Trophoblast cell (in vitro differentiated cells and primary cell): ENCODE measurements around the gene CNST.

ENCODE experiments used
- DNase-seq, 2 donors: peaks; one replicate each; pipeline ENCODE4 v3.0.0-alpha.2; 2016
- H2AFZ ChIP-seq: 2 replicates; pipeline ENCODE4 v1.6.1; 2013; ENCODE audit warnings: low read length, moderate library complexity, mild to moderate bottlenecking; ENCODE audit not compliant: insufficient read depth, poor library complexity
- H2AK5ac ChIP-seq: 2 replicates; pipeline ENCODE4 v1.6.1; 2013; ENCODE audit warnings: mild to moderate bottlenecking, low read length
- H2BK120ac ChIP-seq: 2 replicates; pipeline ENCODE4 v1.6.1; 2013; ENCODE audit warnings: low read length, mild to moderate bottlenecking, moderate library complexity; ENCODE audit not compliant: insufficient read depth, poor library complexity
- H2BK12ac ChIP-seq: 2 replicates; pipeline ENCODE4 v1.6.1; 2013; ENCODE audit warnings: mild to moderate bottlenecking, low read length, moderate library complexity
- H2BK5ac ChIP-seq: 2 replicates; pipeline ENCODE4 v1.6.1; 2013; ENCODE audit warnings: low read length, low read depth, moderate library complexity, mild to moderate bottlenecking; ENCODE audit not compliant: poor library complexity
- H3K14ac ChIP-seq: 2 replicates; pipeline ENCODE4 v1.6.1; 2013; ENCODE audit warnings: mild to moderate bottlenecking, low read length
- H3K18ac ChIP-seq: 2 replicates; pipeline ENCODE4 v1.6.1; 2013; ENCODE audit warnings: mild to moderate bottlenecking, low read length
- H3K23ac ChIP-seq: 2 replicates; pipeline ENCODE4 v1.6.1; 2013; ENCODE audit warnings: low read length
- H3K27ac ChIP-seq: 2 replicates; pipeline ENCODE4 v1.5.1; 2013; ENCODE audit warnings: low read depth, mild to moderate bottlenecking, inconsistent platforms, low read length, moderate library complexity
- H3K27me3 ChIP-seq: 2 replicates; pipeline ENCODE4 v1.6.1; 2013; ENCODE audit warnings: inconsistent platforms, mild to moderate bottlenecking, low read length, moderate library complexity; ENCODE audit not compliant: insufficient read depth
- H3K36me3 ChIP-seq, 2 experiments: 1 replicate in 1 of 2; 2 replicates in 1 of 2; pipeline ENCODE4 v1.6.1; 2013; ENCODE audit warnings: low read length in 2 of 2, mild to moderate bottlenecking in 2 of 2, moderate library complexity in 1 of 2; ENCODE audit not compliant: insufficient read depth in 2 of 2, control insufficient read depth in 1 of 2
- H3K4ac ChIP-seq: 2 replicates; pipeline ENCODE4 v1.6.1; 2013; ENCODE audit warnings: low read depth, mild to moderate bottlenecking, low read length, moderate library complexity
- H3K4me1 ChIP-seq, 2 experiments: 1 replicate in 1 of 2; 2 replicates in 1 of 2; pipeline ENCODE4 v1.6.1; 2013; ENCODE audit warnings: low read length in 2 of 2, mild to moderate bottlenecking in 2 of 2, moderate library complexity in 1 of 2; ENCODE audit not compliant: insufficient read depth in 2 of 2, control insufficient read depth in 1 of 2
- H3K4me2 ChIP-seq: 2 replicates; pipeline ENCODE4 v1.6.1; 2013; ENCODE audit warnings: inconsistent platforms, mild to moderate bottlenecking, low read length, moderate library complexity
- H3K4me3 ChIP-seq: 2 replicates; pipeline ENCODE4 v1.5.1; 2013; ENCODE audit warnings: mild to moderate bottlenecking, low read depth, low read length, inconsistent platforms
- H3K79me1 ChIP-seq: one replicate; pipeline ENCODE4 v1.6.1; 2013; ENCODE audit warnings: low read length
- H3K79me2 ChIP-seq: 2 replicates; pipeline ENCODE4 v1.6.1; 2013; ENCODE audit warnings: low read length, mild to moderate bottlenecking; ENCODE audit not compliant: control insufficient read depth, insufficient read depth, poor library complexity
- H3K9ac ChIP-seq: 2 replicates; pipeline ENCODE4 v1.6.1; 2013; ENCODE audit warnings: mild to moderate bottlenecking, low read length
- H3K9me3 ChIP-seq: 2 replicates; pipeline ENCODE4 v1.6.1; 2013; ENCODE audit warnings: low read depth, mild to moderate bottlenecking, control low read depth, inconsistent platforms, low read length; ENCODE audit not compliant: insufficient read depth
- H4K12ac ChIP-seq: 2 replicates; pipeline ENCODE4 v1.6.1; 2013; ENCODE audit warnings: low read depth, mild to moderate bottlenecking, low read length, moderate library complexity
- H4K8ac ChIP-seq: 2 replicates; pipeline ENCODE4 v1.6.1; 2013; ENCODE audit warnings: low read depth, mild to moderate bottlenecking, low read length, moderate library complexity
- H4K91ac ChIP-seq: one replicate; pipeline ENCODE4 v1.6.1; 2013; ENCODE audit warnings: low read depth, mild to moderate bottlenecking, low read length, moderate library complexity
- WGBS: extraction: QIAGEN DNeasy Blood & Tissue Kit; methylation state at CpG from one replicate; pipeline ENCODE4 v1.1.7; 2013; ENCODE audit warnings: missing lambda C conversion rate; ENCODE audit not compliant: insufficient read length, insufficient coverage; ENCODE audit errors: extremely low coverage; 5-methylcytosine and 5-hydroxymethylcytosine counted together

CNST gene

GRCh38 chr1:246638941-246639655 is 72.8 kb downstream of the CNST start:
- no peak overlapping the region for H3K4ac ChIP-seq
- no peak overlapping the region for H2BK120ac ChIP-seq

DNA sequence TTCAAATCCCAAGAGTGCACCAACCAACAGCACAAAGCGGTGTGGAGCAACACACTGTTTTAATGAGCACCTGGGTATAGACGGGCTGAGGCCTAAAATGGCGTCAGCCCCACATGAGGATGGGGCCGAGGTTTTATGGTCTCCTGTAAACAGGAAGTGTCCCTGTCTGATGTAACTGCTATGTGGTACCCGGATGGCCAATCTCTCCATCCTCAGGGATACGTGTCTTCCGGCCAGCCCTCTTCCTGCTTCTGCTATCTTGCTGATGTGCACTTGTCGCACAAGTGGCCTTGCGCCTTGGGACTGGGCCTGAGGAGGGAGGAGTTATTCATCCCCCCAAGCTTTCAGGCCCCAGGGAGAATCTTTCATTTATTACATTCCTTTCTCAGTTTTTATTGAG is 73.5 kb downstream of the CNST start:
- H3K4me2 ChIP-seq, result no peak overlapping the region
- no peak overlapping the region for H4K8ac ChIP-seq
- H3K9ac ChIP-seq, result no peak overlapping the region
- no peaks in the 10 kb centered on the region for H3K9me3 ChIP-seq
- no peak overlapping the region for H3K14ac ChIP-seq
- no peak overlapping the region for H2BK120ac ChIP-seq
- no peaks in the 10 kb centered on the region for H3K27me3 ChIP-seq
- H3K36me3 ChIP-seq, result peaks cover 6 to 14% of the 10 kb centered on the region in 2 experiments
- no peak overlapping the region for H3K23ac ChIP-seq
- H3K27ac ChIP-seq, result no peak overlapping the region
- no peak overlapping the region for H2AFZ ChIP-seq
- no peak overlapping the region for H4K91ac ChIP-seq
- H3K4me3 ChIP-seq, result no peak overlapping the region
- no peak overlapping the region for H3K18ac ChIP-seq
- no peak for DNase-seq
- no peak overlapping the region for H3K4ac ChIP-seq
- WGBS, result no CpG with 5 or more reads among the region's 9 CpGs
- H3K79me1 ChIP-seq, result no peaks in the 10 kb centered on the region
- no peak overlapping the region for H2BK5ac ChIP-seq
- H4K12ac ChIP-seq, result no peak overlapping the region
- H3K4me1 ChIP-seq, result no peaks in the 10 kb centered on the region
- no peak overlapping the region for H2AK5ac ChIP-seq
- no peaks in the 10 kb centered on the region for H3K79me2 ChIP-seq
- no peak overlapping the region for H2BK12ac ChIP-seq

More at GRCh38 chr1:246638941-246639655, 72.8 kb downstream of the CNST start:
- Histone ChIP-seq H3K36me3 (peaks cover 6 to 11% of the 10 kb centered on the region in 2 experiments), H3K9me3 (no peaks in the 10 kb centered on the region), H3K79me2 (no peaks in the 10 kb centered on the region), H2BK12ac (no peak overlapping the region), H4K12ac (no peak overlapping the region), H3K27me3 (no peaks in the 10 kb centered on the region), H4K8ac (no peak overlapping the region), H3K79me1 (no peaks in the 10 kb centered on the region), H3K27ac (no peak overlapping the region), H3K9ac (no peak overlapping the region), H3K23ac (no peak overlapping the region), H3K4me3 (no peak overlapping the region), H3K4me2 (no peak overlapping the region), H2BK5ac (no peak overlapping the region), H4K91ac (no peak overlapping the region), H3K18ac (no peak overlapping the region), H3K4me1 (no peaks in the 10 kb centered on the region), H2AFZ (no peak overlapping the region), H3K14ac (no peak overlapping the region), H2AK5ac (no peak overlapping the region)
- no peak for DNase-seq
- WGBS, result no CpG with 5 or more reads among the region's 16 CpGs

DNA sequence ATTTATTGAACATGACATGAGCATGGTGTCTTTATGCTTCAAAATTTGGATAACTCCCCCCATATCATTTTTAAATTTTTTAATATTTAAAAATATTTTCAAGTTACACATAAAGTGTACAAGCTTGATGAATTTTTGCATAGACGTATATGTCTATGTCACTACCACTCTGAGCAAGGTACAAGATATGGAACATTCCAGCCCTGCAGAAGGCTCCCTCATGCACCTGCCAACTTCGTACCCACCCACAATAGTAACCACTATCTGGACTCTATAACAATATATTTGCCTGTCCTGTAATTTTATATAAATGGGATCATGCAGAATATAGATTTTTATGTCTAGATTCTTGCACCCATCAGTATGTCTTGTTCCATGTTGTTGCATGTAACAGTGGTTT is 74.5 kb downstream of the CNST start:
- no peak overlapping the region for H2BK5ac ChIP-seq
- H3K27me3 ChIP-seq, result no peaks in the 10 kb centered on the region
- H2BK12ac ChIP-seq, result no peak overlapping the region
- H2AK5ac ChIP-seq, result no peak overlapping the region
- H3K27ac ChIP-seq, result no peak overlapping the region
- H3K9ac ChIP-seq, result no peak overlapping the region
- no CpG with 5 or more reads among the region's 2 CpGs for WGBS
- no peak overlapping the region for H3K23ac ChIP-seq
- no peak overlapping the region for H4K12ac ChIP-seq
- no peak overlapping the region for H4K8ac ChIP-seq
- H3K4me2 ChIP-seq, result no peak overlapping the region
- no peak overlapping the region for H3K4ac ChIP-seq
- no peak overlapping the region for H2AFZ ChIP-seq
- peaks cover 6 to 14% of the 10 kb centered on the region in 2 experiments for H3K36me3 ChIP-seq
- no peaks in the 10 kb centered on the region for H3K79me2 ChIP-seq
- no peak for DNase-seq
- H3K4me3 ChIP-seq, result no peak overlapping the region
- H3K4me1 ChIP-seq, result no peaks in the 10 kb centered on the region
- H3K18ac ChIP-seq, result no peak overlapping the region
- no peak overlapping the region for H3K14ac ChIP-seq
- H2BK120ac ChIP-seq, result no peak overlapping the region
- H4K91ac ChIP-seq, result no peak overlapping the region
- H3K9me3 ChIP-seq, result no peaks in the 10 kb centered on the region
- no peaks in the 10 kb centered on the region for H3K79me1 ChIP-seq

GRCh38 chr1:246641394-246641793 is 75.1 kb downstream of the CNST start:
- Histone ChIP-seq H4K8ac (no peak overlapping the region), H2BK5ac (no peak overlapping the region), H3K4ac (no peak overlapping the region), H3K14ac (no peak overlapping the region), H2BK12ac (no peak overlapping the region), H3K9me3 (no peaks in the 10 kb centered on the region), H2AFZ (no peak overlapping the region), H3K27ac (no peak overlapping the region), H4K91ac (no peak overlapping the region), H2AK5ac (no peak overlapping the region), H4K12ac (no peak overlapping the region), H3K4me2 (no peak overlapping the region), H2BK120ac (no peak overlapping the region), H3K79me1 (no peaks in the 10 kb centered on the region), H3K23ac (no peak overlapping the region), H3K4me1 (no peaks in the 10 kb centered on the region), H3K4me3 (no peak overlapping the region), H3K36me3 (peaks cover 6 to 14% of the 10 kb centered on the region in 2 experiments), H3K9ac (no peak overlapping the region), H3K79me2 (no peaks in the 10 kb centered on the region), H3K27me3 (no peaks in the 10 kb centered on the region), H3K18ac (no peak overlapping the region)
- DNase-seq, result no peak
- no CpG with 5 or more reads among the region's 2 CpGs for WGBS
